ENCODE data around the gene CNST. TPM values are rescaled to one million over a fixed set of nuclear protein-coding genes. Genes with fewer than 3 reads are reported as not detected.

Gene CNST, protein sequence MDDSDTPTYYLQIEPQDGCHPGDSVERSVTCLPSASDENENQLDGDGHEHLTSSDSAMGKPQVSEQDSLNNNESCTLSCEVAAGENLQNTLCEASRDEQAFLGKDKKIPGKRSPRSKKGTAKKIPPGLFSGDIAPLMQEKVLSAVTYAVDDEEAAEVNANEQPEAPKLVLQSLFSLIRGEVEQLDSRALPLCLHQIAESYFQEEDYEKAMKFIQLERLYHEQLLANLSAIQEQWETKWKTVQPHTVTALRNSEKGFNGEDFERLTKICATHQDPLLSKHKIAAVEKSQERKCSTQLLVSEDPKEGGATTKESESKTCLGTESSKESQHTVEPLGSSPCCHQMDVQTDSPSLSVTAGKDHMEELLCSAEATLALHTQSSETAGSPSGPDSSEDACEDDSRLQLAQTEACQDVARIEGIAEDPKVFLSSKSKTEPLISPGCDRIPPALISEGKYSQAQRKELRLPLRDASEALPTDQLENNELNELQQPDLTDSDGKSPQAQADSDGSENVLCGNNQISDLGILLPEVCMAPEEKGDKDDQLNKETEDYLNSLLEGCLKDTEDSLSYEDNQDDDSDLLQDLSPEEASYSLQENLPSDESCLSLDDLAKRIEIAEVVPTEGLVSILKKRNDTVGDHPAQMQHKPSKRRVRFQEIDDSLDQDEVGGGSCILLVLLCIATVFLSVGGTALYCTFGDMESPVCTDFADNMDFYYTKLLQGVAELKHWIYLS
- total RNA-seq, result 12.3 and 12.6 TPM in 2 replicates

DNA sequence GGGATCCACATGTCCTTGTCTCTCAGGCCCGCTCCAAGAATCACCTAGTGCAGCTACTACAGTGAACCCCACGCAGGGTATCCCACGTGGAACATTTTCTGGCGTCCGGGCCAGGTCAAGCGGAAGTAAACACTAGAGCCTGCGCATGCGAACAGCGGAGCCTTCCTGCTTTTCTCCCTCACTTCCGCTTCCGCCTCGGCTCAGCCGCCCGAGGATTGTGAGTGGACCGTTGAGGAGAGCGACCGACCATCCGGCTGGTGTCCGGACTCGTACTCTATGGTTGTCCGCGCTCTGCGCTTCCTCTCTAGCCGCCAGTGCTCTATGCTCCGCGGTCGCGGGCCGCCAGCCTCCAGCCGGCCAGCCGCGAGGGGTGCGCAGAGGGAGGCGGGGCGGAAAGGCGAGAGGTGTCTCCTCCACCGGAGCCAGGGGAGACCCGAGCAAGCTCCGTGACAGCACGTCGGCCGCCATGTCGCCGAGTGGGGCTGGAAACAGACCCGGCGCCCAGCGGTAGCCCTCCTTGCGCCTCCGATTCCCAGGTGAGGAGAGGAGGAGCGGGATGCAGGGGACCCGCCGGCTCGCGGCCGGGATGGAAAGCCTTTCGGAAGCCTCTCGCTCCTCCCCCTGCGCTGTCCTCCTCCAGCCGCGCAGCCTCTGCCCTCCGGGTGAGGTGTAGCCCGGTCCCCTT, at the start of gene CNST, which contains the start of gene TFB2M:
Gene CNST (plus strand): TSS at position 329 of the 685 bp plus-strand sequence. CDS start 25,107 bp downstream, outside the sequence.
Gene TFB2M (minus strand): TSS at position 134 of the 685 bp plus-strand sequence. CDS start 123 bp downstream, at position 11.
- TF ChIP-seq, protein P1, sequence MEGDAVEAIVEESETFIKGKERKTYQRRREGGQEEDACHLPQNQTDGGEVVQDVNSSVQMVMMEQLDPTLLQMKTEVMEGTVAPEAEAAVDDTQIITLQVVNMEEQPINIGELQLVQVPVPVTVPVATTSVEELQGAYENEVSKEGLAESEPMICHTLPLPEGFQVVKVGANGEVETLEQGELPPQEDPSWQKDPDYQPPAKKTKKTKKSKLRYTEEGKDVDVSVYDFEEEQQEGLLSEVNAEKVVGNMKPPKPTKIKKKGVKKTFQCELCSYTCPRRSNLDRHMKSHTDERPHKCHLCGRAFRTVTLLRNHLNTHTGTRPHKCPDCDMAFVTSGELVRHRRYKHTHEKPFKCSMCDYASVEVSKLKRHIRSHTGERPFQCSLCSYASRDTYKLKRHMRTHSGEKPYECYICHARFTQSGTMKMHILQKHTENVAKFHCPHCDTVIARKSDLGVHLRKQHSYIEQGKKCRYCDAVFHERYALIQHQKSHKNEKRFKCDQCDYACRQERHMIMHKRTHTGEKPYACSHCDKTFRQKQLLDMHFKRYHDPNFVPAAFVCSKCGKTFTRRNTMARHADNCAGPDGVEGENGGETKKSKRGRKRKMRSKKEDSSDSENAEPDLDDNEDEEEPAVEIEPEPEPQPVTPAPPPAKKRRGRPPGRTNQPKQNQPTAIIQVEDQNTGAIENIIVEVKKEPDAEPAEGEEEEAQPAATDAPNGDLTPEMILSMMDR (IDR thresholded peaks at IDR 0.05; ENCODE audit: insufficient read depth, low read length, poor library complexity, severe bottlenecking), result no peak
- Histone ChIP-seq H3K27me3 (ENCODE audit: control insufficient read depth, insufficient read depth, low read length) (no peaks in the 10 kb centered on the region), H3K36me3 (ENCODE audit: control insufficient read depth, insufficient read depth, low read length) (no peaks in the 10 kb centered on the region), H3K4me3 (ENCODE audit: low read depth, low read length) (peak within 1 kb of the TSS; percentile 86)
- peak; percentile 95 for DNase-seq (ENCODE audit: low read depth)

DNA sequence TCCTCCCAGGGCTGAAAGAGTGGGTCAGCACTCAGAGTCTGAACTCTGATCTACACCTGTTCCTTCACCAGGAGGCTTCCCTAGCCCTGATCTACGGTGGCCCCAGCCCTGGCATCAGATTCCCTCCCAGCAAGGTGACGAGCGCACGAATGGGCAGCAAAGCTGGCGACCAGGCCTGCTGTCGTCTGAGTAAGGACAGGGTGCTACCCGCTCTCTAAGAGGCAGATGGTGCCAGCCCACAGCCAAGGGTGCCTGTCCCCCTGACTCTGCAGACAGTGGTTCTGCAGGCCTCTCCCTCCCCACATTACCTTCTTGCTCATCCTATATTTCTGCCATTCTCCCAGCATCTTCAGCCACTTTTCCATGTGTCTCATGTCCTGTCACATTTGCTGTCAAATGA, 48.9 kb upstream of the CNST start:
- TF ChIP-seq, protein P1 (IDR thresholded peaks at IDR 0.05; ENCODE audit: insufficient read depth, low read length, poor library complexity, severe bottlenecking), result no peak
- no peak for DNase-seq (ENCODE audit: low read depth)
- no peaks in the 10 kb centered on the region for H3K36me3 ChIP-seq (ENCODE audit: control insufficient read depth, insufficient read depth, low read length)
- H3K27me3 ChIP-seq (ENCODE audit: control insufficient read depth, insufficient read depth, low read length), result no peaks in the 10 kb centered on the region
- H3K4me3 ChIP-seq (ENCODE audit: low read depth, low read length), result no peak overlapping the region

DNA sequence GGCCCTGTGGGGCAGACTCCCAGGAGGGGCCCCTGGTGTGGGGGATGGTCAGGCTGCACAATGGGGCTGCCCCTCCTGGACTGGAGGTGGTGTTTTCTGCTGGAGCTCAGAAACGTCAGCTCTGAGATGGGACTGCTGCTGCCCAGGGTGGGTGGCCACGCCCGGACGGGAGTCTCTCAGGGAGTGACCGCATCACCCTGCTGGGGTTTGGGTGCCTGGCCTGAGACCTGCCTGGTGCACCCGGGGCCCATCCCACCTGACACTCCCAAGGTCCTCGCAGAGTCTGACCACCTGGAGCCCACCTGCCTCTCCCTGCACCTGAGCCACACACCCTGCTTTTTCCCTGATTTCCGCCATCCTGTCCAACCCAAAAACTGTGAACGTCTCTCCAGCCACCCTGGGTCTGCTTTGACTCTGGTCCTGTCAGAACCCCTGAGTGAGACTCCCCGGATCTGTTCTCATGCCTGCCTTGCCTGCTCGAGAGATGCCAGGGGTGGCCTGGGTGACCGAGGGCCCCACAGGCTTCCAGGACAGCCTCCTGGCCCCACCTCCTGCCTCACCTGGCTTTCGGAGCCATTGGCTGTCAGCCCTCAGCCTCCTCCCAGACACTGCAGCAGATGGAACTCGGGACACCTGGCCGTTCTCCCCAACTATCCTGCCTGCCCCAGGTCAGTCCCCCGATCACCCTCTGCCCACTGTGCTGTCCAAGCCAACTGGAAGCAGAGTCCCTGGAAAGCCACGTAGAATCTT, 47.6 kb upstream of the CNST start:
- Histone ChIP-seq H3K4me3 (ENCODE audit: low read depth, low read length) (no peak overlapping the region), H3K27me3 (ENCODE audit: control insufficient read depth, insufficient read depth, low read length) (no peaks in the 10 kb centered on the region), H3K36me3 (ENCODE audit: control insufficient read depth, insufficient read depth, low read length) (no peaks in the 10 kb centered on the region)
- no peak for DNase-seq (ENCODE audit: low read depth)
- TF ChIP-seq, protein P1 (IDR thresholded peaks at IDR 0.05; ENCODE audit: insufficient read depth, low read length, poor library complexity, severe bottlenecking), result no peak

DNA sequence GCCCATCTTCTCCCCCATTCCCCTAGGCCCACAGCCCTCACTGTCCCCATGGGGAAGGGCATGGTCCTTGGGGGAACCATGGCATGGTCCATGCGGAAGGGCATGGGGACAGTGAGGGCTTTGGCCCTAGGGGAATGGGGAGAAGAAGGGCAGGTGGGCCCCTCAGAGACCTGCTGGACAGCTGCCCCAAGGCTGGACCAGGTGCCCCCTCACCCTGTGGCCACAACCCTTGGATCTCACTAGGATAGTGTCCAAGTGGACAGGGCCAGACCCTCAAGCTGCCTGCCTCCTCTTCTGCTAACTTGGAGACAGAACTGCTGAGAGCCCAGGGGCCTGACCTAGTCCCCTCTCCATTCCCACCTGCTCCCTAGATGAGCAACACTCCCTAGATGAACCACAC, 46.7 kb upstream of the CNST start:
- TF ChIP-seq, protein P1 (IDR thresholded peaks at IDR 0.05; ENCODE audit: insufficient read depth, low read length, poor library complexity, severe bottlenecking), result no peak
- no peaks in the 10 kb centered on the region for H3K27me3 ChIP-seq (ENCODE audit: control insufficient read depth, insufficient read depth, low read length)
- H3K4me3 ChIP-seq (ENCODE audit: low read depth, low read length), result no peak overlapping the region
- no peaks in the 10 kb centered on the region for H3K36me3 ChIP-seq (ENCODE audit: control insufficient read depth, insufficient read depth, low read length)
- DNase-seq (ENCODE audit: low read depth), result no peak

DNA sequence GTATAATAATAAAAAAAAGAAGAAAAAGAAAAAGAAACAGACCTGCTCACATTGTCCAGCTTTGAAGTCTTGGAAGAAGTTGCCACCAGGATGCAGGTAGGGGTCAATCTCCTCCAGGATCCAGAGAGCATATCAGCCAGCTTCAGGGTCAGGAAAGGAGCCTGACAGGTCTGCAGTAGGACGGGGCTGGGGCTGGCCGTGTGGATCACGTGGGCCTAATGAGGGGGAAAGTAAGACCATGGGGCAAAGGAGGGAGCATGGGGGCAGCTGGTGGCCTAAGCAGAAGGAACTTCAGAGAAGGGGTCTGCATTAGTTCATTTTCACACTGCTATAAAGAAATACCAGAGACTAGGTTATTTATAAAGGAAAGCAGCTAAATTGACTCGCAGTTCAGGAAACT, 39.9 kb upstream of the CNST start:
- no peak overlapping the region for H3K4me3 ChIP-seq (ENCODE audit: low read depth, low read length)
- no peaks in the 10 kb centered on the region for H3K36me3 ChIP-seq (ENCODE audit: control insufficient read depth, insufficient read depth, low read length)
- H3K27me3 ChIP-seq (ENCODE audit: control insufficient read depth, insufficient read depth, low read length), result no peaks in the 10 kb centered on the region
- no peak for DNase-seq (ENCODE audit: low read depth)
- TF ChIP-seq, protein P1 (IDR thresholded peaks at IDR 0.05; ENCODE audit: insufficient read depth, low read length, poor library complexity, severe bottlenecking), result no peak

Data from kidney epithelial cell (primary cell).